ENCODE results near the gene ITGB7. TPM values are rescaled to one million over a fixed set of nuclear protein-coding genes. Genes with fewer than 3 reads are reported as not detected.

ITGB7 gene
- total and polyA plus RNA-seq, 10 of the 15 experiments (the other 5 are each of a cell fraction or from before 2014, with no cell fraction given) = 54.5 to 487 (median 252) TPM

GRCh38 chr12:53147181-53147580 is 59.9 kb downstream of the ITGB7 start:
- DNase-seq (ENCODE audit: low read depth, low spot score) (no peak), ATAC-seq (no peak), FAIRE-seq (no peak)
- CTCF ChIA-PET = no interaction called here
- BruUV-seq (replicated peaks) = no TSS peak
- Histone ChIP-seq H2AFZ (ENCODE audit: control insufficient read depth, low read depth, low read length) (no peak overlapping the region), H3K27ac (ENCODE audit: control insufficient read depth, insufficient read depth) (no peak overlapping the region), H3K27me3 (replicated peaks in 1 of 2; ENCODE audit: control insufficient read depth in 2 of 2, insufficient read depth in 2 of 2, low read length in 1 of 2) (no peaks in the 10 kb centered on the region), H3K4me1 (ENCODE audit: control insufficient read depth, insufficient read depth, low read length) (no peaks in the 10 kb centered on the region), H3K36me3 (ENCODE audit: control insufficient read depth in 2 of 2, insufficient read depth in 2 of 2, low read length in 1 of 2) (no peaks in the 10 kb centered on the region), H3K4me3 (no peak overlapping the region), H3K79me2 (ENCODE audit: control insufficient read depth, insufficient read depth, low read length) (no peaks in the 10 kb centered on the region), H3K4me2 (ENCODE audit: control insufficient read depth, insufficient read depth) (no peak overlapping the region), H3K9me3 (replicated peaks; ENCODE audit: control insufficient read depth, insufficient read depth, low read length) (no peaks in the 10 kb centered on the region; the same call in 2 of the 3 replicates), H4K20me1 (ENCODE audit: control insufficient read depth, insufficient read depth) (no peaks in the 10 kb centered on the region), H3K9ac (ENCODE audit: control insufficient read depth, insufficient read depth, low read length) (no peak overlapping the region)
- in situ Hi-C loops (cut with MboI) (no loop called here), intact Hi-C loops (cut with micrococcal nuclease; ENCODE audit: unreplicated experiment) (no loop called here)
- WGBS (ENCODE audit: insufficient coverage, insufficient replicate concordance, low lambda C conversion rate, missing lambda C conversion rate) = 75% methylated on average over 5 of the region's 5 CpGs
- POLR2A ChIA-PET = no interaction called here
- RAD21 ChIA-PET (ENCODE audit: unreplicated experiment) = no interaction called here
- no peak for TF ChIP-seq BCL11A (IDR thresholded peaks at IDR 0.05; ENCODE audit: low read depth, low read length)
- no peak for TF ChIP-seq TCF7 (IDR thresholded peaks at IDR 0.05; ENCODE audit: borderline replicate concordance)
- TF ChIP-seq TBL1XR1 (IDR thresholded peaks at IDR 0.05; ENCODE audit: low read depth, low read length) = no peak
- TF ChIP-seq RCOR1 (conservative IDR thresholded peaks at IDR 0.05; ENCODE audit: low read depth, low read length) = no peak
- TF ChIP-seq REST (IDR thresholded peaks at IDR 0.05; ENCODE audit: low read depth, low read length) = no peak
- no peak for TF ChIP-seq MTA2 (IDR thresholded peaks at IDR 0.05; ENCODE audit: low read depth)
- no peak for TF ChIP-seq ASH2L (IDR thresholded peaks at IDR 0.05; ENCODE audit: borderline replicate concordance, low read depth)
- no peak for TF ChIP-seq NFIC (IDR thresholded peaks at IDR 0.05; ENCODE audit: low read depth, low read length)
- no peak for TF ChIP-seq POLR2AphosphoS5 (IDR thresholded peaks at IDR 0.05; ENCODE audit: low read length)
- no peak for TF ChIP-seq USF1 (IDR thresholded peaks at IDR 0.05; ENCODE audit: borderline replicate concordance, extremely low read length, insufficient read depth, low read depth, low read length)
- TF ChIP-seq PKNOX1 (IDR thresholded peaks at IDR 0.05) = no peak
- TF ChIP-seq SPI1 (IDR thresholded peaks at IDR 0.05; ENCODE audit: borderline replicate concordance, insufficient read depth, low read depth, low read length) = no peak
- TF ChIP-seq ZSCAN29 (IDR thresholded peaks at IDR 0.05) = no peak
- no peak for TF ChIP-seq JUNB (IDR thresholded peaks at IDR 0.05)
- TF ChIP-seq RAD51 (IDR thresholded peaks at IDR 0.05) = no peak
- SMC1A ChIA-PET (ENCODE audit: uncharacterized antibody, unreplicated experiment) = no interaction called here

Measured in GM12878 (cell line).